VCaP (cell line): ENCODE measurements around the gene THEM4.
"Not testable (repeated sequence)": the region's sequence is repeated elsewhere in the genome, so short reads cannot be mapped to it uniquely, and the experiment has no call there.

Experiments
- H3K27ac ChIP-seq: fragments of 450-650 bp; 2 replicates; pipeline ENCODE4 v1.5.1; 2017
- TF ChIP-seq, protein P1 (sequence below): fragments of 450-650 bp; conservative IDR thresholded peaks from 2 replicates; pipeline ENCODE4 v1.5.1; 2017; ENCODE audit warnings: mild to moderate bottlenecking, moderate library complexity

THEM4 gene

DNA sequence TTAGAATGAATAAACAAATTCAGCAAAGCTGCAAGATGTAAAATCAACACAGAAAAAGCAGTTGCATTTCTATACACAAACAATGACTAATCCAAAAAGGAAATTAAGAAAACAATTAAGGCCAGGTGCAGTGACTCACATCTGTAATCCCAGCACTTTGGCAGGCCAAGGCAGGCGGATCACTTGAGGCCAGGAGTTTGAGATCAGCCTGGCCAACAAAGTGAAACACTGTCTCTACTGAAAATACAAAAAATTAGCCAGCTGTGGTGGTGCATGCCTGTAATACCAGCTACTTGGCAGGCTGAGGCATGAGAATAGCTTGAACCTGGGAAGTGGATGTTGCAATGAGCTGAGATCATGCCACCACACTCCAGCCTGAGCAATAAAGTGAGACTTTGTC lies 22.3 kb downstream of the THEM4 start:
- H3K27ac ChIP-seq: no peak overlapping the region
- TF ChIP-seq, protein P1, sequence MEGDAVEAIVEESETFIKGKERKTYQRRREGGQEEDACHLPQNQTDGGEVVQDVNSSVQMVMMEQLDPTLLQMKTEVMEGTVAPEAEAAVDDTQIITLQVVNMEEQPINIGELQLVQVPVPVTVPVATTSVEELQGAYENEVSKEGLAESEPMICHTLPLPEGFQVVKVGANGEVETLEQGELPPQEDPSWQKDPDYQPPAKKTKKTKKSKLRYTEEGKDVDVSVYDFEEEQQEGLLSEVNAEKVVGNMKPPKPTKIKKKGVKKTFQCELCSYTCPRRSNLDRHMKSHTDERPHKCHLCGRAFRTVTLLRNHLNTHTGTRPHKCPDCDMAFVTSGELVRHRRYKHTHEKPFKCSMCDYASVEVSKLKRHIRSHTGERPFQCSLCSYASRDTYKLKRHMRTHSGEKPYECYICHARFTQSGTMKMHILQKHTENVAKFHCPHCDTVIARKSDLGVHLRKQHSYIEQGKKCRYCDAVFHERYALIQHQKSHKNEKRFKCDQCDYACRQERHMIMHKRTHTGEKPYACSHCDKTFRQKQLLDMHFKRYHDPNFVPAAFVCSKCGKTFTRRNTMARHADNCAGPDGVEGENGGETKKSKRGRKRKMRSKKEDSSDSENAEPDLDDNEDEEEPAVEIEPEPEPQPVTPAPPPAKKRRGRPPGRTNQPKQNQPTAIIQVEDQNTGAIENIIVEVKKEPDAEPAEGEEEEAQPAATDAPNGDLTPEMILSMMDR: no peak

DNA sequence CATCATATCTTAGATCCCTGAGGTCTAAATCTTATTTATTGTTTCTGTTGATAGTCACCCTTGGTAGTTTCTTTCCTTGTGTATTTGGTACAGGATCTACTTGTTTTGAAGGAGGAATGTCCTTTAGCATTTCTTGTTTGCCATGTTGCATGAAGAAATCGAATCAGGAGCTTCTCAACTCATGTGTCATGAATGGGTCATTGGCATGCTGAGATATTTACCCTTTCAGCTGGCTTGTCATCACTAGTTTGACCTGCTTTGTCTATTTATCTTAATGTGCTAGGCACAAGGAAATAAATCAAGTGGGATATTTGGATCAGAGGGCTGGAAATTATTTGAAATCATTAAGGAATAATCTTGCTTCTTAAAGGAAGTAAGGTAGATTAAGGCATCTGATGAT lies 23.8 kb downstream of the THEM4 start:
- H3K27ac ChIP-seq: no peak overlapping the region
- TF ChIP-seq, protein P1: no peak

DNA sequence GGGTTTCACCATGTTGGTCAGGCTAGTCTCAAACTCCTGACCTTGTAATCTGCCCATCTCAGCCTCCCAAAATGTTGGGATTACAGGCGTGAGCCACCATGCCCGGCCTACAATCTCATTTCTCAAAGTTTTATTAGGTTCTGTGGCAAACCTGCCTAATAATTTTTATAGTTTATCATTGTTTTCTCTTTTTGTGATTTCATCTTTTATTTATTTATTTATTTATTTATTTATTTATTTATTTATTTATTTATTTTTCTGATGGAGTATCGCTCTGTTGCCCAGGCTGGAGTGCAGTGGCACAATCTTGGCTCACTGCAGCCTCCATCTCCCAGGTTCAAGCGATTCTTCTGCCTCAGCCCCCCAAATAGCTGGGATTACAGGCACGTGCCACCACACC lies 24.4 kb downstream of the THEM4 start:
- H3K27ac ChIP-seq: not testable (repeated sequence)

DNA sequence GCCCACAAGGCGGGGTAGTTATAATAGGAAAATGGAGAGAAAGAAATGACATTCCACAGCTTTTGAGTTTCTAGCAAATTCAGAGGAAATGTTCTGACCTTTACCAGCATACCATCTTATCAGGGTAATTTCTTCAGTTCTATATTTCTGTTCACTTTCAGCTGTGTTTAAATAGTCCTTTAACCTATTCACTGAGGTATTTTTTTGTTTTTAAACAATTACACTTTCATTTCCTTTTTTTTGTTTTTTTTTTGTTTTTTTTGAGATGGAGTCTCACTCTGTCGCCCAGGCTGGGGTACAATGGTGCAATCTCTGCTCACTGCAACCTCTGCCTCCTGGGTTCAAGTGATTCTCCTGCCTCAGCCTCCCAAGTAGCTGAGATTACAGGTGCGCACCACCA lies 24.9 kb downstream of the THEM4 start:
- H3K27ac ChIP-seq: not testable (repeated sequence)

DNA sequence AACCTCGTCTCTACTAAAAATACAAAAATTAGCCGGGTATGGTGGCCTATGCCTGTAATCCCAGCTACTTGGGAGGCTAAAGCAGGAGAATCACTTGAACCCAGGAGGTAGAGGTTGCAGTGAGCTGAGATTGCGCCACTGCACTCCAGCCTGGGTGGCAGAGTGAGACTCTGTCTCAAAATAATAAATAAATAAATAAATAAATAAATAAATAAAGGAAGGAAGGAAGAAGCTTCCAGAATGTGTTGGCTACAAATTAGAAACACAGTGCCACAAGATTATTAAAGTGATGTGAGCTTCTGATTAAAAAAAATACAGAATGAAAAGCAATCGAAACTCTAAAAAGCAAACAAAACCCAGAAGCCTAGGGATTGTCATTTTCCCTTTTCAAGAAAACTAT lies 25.4 kb downstream of the THEM4 start:
- not testable (repeated sequence) for H3K27ac ChIP-seq

DNA sequence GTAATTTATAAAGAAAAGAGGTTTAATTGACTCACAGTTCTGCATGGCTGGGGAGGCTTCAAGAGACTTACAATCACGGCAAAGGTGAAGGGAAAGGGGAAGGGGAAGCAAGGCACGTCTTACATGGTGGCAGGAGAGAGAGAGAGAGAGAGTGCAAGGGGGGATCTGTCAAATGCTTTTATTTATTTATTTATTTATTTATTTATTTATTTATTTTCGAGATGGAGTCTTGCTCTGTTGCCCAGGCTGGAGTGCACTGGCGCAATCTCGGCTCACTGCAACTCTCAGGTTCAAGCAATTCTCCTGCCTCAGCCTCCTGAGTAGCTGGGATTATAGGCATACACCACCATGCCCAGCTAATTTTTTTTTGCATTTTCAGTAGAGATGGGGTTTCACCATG lies 26.4 kb downstream of the THEM4 start:
- not testable (repeated sequence) for H3K27ac ChIP-seq

DNA sequence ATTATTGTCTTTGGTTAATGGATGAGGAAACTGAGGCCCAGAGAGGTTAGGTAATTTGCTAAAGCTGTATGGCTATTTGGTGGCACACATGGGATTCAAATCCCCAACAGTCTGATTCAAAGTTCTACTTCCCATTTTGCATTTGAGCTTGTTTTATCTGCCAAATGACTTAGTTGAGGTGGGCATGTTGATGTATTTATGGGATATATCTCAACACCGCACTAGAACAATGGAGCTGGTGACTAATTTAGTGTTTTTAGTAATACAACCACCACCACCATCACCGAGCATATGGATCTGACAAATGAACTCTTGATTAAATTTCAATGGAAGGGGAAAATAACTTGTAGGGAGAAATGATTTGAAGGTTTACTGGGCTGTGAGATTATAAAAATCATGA lies 26.8 kb downstream of the THEM4 start:
- TF ChIP-seq, protein P1: no peak
- H3K27ac ChIP-seq: no peak overlapping the region

DNA sequence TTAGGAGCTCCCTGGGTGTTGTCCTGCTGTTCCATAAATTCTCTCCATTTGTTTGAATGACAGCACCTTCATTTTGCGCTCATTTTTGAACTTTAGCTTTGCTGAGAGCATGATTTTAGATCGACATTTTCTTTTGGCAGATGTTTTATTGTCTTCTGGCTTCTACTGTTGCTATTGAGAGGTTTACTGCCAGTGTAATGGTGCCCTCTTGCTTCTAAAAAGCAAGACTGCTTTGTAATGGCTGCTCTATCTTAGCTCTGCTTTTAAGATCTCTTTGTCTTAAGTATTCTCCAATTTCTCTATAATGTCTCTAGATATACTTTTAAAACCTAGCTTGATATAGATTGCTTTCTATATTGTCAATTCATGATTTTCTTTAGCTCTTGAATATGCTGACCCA lies 27.8 kb downstream of the THEM4 start:
- TF ChIP-seq, protein P1: peak; percentile 52
- no peak overlapping the region for H3K27ac ChIP-seq

DNA sequence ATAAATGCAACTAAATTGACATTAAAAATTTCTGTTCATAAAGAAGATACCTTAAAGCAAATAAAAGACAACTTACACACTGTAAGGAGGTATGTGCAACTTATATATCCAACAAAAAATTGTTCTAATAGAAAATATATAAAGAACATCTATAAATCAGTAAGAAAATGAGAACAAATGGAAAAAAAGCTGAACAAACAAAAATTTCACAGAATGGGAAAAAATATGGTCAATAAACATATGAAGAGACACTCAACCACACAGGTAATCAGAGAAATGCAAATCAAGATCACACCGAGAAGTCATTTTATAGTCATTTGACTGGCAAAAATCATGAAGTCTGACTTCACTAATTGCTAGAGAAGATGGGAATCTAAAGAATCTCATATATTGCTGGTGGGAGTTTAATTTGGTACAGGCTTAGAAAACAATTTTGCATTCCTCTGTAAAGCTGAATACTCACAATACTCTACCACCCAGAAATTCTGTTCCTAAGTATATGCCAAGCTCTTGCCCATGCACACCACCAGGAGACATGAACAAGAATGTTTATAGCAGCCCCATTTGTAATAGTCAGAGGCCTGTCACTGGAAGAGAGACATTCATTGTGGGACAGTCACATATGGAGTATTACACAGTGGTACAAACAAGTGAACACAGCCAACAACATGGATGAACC lies 33.8 kb downstream of the THEM4 start:
- TF ChIP-seq, protein P1: no peak
- H3K27ac ChIP-seq: no peak overlapping the region

DNA sequence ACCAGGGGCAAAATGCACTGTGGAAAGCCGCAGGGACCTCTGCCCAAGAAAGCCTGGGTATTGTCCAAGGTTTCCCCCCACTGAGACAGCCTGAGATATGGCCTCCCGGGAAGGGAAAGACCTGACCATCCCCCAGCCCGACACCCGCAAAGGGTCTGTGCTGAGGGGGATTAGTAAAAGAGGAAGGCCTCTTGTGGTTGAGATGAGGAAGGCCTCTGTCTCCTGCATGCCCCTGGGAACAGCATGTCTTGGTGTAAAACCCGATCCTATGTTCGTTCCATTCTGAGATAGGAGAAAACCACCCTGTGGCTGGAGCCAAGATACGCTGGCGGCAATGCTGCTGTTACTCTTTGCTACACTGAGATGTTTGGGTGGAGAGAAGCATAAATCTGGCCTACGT lies 36.5 kb downstream of the THEM4 start:
- not testable (repeated sequence) for H3K27ac ChIP-seq
